Thymus (tissue), 11 donors: ENCODE data around the gene ERBB4. TPM values are rescaled to one million over a fixed set of nuclear protein-coding genes. Genes with fewer than 3 reads are reported as not detected.

Experiments used
- DNase-seq, 9 donors: peaks; one replicate each; pipeline ENCODE4 v3.0.0-alpha.2; 2013; ENCODE audit warnings: low spot score in 9 of 9, low read depth in 6 of 9, missing footprints in 1 of 9
- H3K27ac ChIP-seq, 2 donors: one replicate each; pipeline ENCODE4 v1.5.1; 2013; ENCODE audit warnings: control low read depth in 1 of 2, low read depth in 1 of 2, low read length in 1 of 2, mild to moderate bottlenecking in 1 of 2, moderate library complexity in 1 of 2
- H3K27me3 ChIP-seq, 2 donors: one replicate each; pipeline ENCODE4 v1.5.1; 2013; ENCODE audit warnings: low read length in 1 of 2; ENCODE audit not compliant: control insufficient read depth in 2 of 2, insufficient read depth in 1 of 2
- H3K36me3 ChIP-seq, 2 donors: one replicate each; pipeline ENCODE4 v1.5.1; 2013; ENCODE audit warnings: low read length in 1 of 2, mild to moderate bottlenecking in 1 of 2, moderate library complexity in 1 of 2; ENCODE audit not compliant: control insufficient read depth in 2 of 2, insufficient read depth in 2 of 2
- H3K4me1 ChIP-seq, 2 donors: one replicate each; pipeline ENCODE4 v1.5.1; 2013; ENCODE audit warnings: low read length in 2 of 2; ENCODE audit not compliant: control insufficient read depth in 2 of 2, insufficient read depth in 2 of 2
- H3K4me3 ChIP-seq, 2 donors: one replicate each; pipeline ENCODE4 v1.5.1; 2013; ENCODE audit warnings: low read length in 2 of 2, control low read depth in 1 of 2, mild to moderate bottlenecking in 1 of 2
- H3K9me3 ChIP-seq, 2 donors: one replicate each; pipeline ENCODE4 v1.5.1; 2013; ENCODE audit warnings: low read length in 1 of 2, mild to moderate bottlenecking in 1 of 2; ENCODE audit not compliant: control insufficient read depth in 2 of 2, insufficient read depth in 1 of 2
- WGBS: extraction: QIAGEN DNeasy Blood & Tissue Kit; methylation state at CpG from one replicate; pipeline ENCODE4 v1.1.7; 2013; 5-methylcytosine and 5-hydroxymethylcytosine counted together
- polyA plus RNA-seq: library from polyadenylated mRNA; stranded (reverse); fragments of 200-250 nt; gene quantifications from one replicate; pipeline ENCODE4 v1.2.3, GENCODE V29; 2013
- total RNA-seq: library from RNA; stranded (reverse); fragments of 120-200 nt; gene quantifications from one replicate; pipeline ENCODE4 v1.2.4, GENCODE V29; 2013
- donor health status: healthy.

Gene ERBB4
- total and polyA plus RNA-seq, 2 donors: 0.16 to 0.19 TPM

DNA sequence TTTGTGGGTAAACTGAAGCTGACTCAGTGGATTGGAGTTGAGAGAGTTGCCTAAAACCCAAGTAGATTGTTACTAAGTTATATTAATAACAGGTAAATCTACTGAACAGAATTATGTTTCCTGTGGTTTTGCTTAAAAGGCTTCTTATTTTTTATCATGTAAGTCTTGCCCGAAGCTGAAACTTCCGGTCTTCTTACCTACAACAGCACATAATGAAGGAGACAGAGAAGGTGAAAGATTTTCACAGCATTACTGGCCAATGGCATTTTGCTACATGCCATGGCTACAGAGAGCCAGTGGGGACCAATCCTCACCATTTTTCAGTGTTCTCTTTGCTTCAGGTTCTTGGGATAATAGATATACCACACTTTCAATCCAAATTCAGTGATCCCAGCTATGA lies 220.0 kb downstream of the ERBB4 start:
- Histone ChIP-seq H3K27me3 (no peaks in the 10 kb centered on the region), H3K4me1 (no peaks in the 10 kb centered on the region), H3K4me3 (no peak overlapping the region), H3K36me3 (no peaks in the 10 kb centered on the region), H3K9me3 (no peaks in the 10 kb centered on the region), H3K27ac (no peak overlapping the region)
- WGBS: 87% methylated on average over 2 of the region's 2 CpGs
- no peak for DNase-seq

- Histone ChIP-seq H3K27ac (no peak overlapping the region), H3K36me3 (no peaks in the 10 kb centered on the region), H3K9me3 (no peaks in the 10 kb centered on the region), H3K4me1 (no peaks in the 10 kb centered on the region), H3K27me3 (no peaks in the 10 kb centered on the region), H3K4me3 (no peak overlapping the region)
- no peak for DNase-seq
These were observed 223.9 kb downstream of the ERBB4 start for GRCh38 chr2:212314680-212315079.

DNA sequence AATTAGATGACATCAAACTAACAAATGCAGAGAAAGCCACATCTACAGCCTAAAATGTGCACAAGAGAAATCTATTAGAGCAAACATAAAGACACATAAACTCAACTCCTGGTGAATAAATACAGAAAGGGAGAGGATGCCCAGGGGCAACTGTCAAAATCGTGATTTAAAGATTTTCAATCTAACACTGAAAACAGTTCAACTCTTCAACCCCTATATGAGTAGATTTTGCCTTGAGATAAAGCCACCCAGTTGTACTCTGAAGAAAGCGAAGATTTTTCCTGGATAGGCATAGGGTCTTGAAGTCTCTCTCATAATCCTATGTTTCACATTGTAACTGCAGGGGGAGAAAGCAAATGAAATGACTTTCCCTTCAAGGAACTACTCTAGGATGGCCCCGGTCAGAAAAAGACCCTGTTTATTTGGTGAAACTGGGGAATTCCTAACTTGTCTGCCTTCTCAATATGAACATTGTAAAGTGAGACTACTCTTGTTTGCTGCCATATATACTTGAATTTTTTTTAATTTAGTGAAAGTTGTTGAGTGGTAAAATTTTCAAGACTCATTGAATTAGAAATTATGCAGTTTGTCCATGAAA lies 226.7 kb downstream of the ERBB4 start:
- 85% methylated on average over 3 of the region's 3 CpGs for WGBS
- Histone ChIP-seq H3K4me1 (no peaks in the 10 kb centered on the region), H3K9me3 (no peaks in the 10 kb centered on the region), H3K27ac (no peak overlapping the region), H3K36me3 (no peaks in the 10 kb centered on the region), H3K4me3 (no peak overlapping the region), H3K27me3 (no peaks in the 10 kb centered on the region)
- no peak for DNase-seq

- DNase-seq: no peak
- no peaks in the 10 kb centered on the region for H3K9me3 ChIP-seq
- no peaks in the 10 kb centered on the region for H3K4me1 ChIP-seq
- H3K36me3 ChIP-seq: no peaks in the 10 kb centered on the region
- H3K27me3 ChIP-seq: no peaks in the 10 kb centered on the region
- H3K4me3 ChIP-seq: no peak overlapping the region
- WGBS: 96% methylated on average over 2 of the region's 2 CpGs
- no peak overlapping the region for H3K27ac ChIP-seq
These were observed 238.7 kb downstream of the ERBB4 start for GRCh38 chr2:212299943-212300342.

GRCh38 chr2:212299333-212299732 lies 239.3 kb downstream of the ERBB4 start:
- no peak overlapping the region for H3K27ac ChIP-seq
- DNase-seq: no peak
- no peaks in the 10 kb centered on the region for H3K36me3 ChIP-seq
- no peaks in the 10 kb centered on the region for H3K9me3 ChIP-seq
- WGBS: 73% methylated on average over 3 of the region's 3 CpGs
- no peaks in the 10 kb centered on the region for H3K27me3 ChIP-seq
- H3K4me3 ChIP-seq: no peak overlapping the region
- no peaks in the 10 kb centered on the region for H3K4me1 ChIP-seq

DNA sequence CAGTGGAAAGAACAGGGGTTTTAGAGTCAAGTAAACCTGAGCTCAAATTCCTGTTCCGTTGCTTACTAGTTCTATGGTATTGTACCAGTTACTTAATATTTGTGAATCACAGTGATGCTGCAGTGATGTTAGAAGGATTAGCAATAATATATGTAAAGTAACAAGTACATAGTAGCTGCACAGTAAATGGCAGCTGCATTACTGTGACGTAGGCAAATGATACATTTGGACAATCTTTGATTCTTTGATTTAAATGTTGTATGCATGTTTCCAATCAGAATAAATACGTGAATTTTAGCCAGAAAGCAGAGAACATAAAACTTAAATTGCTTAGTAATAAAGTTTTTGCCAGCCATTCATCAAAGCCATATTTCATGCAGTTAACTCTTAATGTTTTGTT lies 243.0 kb downstream of the ERBB4 start:
- 84% methylated on average over 3 of the region's 3 CpGs for WGBS
- no peaks in the 10 kb centered on the region for H3K9me3 ChIP-seq
- H3K27me3 ChIP-seq: no peaks in the 10 kb centered on the region
- H3K4me3 ChIP-seq: no peak overlapping the region
- no peaks in the 10 kb centered on the region for H3K4me1 ChIP-seq
- no peak overlapping the region for H3K27ac ChIP-seq
- no peaks in the 10 kb centered on the region for H3K36me3 ChIP-seq
- no peak for DNase-seq

GRCh38 chr2:212294816-212295215 lies 243.8 kb downstream of the ERBB4 start:
- Histone ChIP-seq H3K4me3 (no peak overlapping the region), H3K36me3 (no peaks in the 10 kb centered on the region), H3K9me3 (no peaks in the 10 kb centered on the region), H3K27me3 (no peaks in the 10 kb centered on the region), H3K4me1 (no peaks in the 10 kb centered on the region), H3K27ac (no peak overlapping the region)
- DNase-seq: no peak
- 83% methylated on average over 2 of the region's 2 CpGs for WGBS

- Histone ChIP-seq H3K27ac (no peak overlapping the region), H3K36me3 (no peaks in the 10 kb centered on the region), H3K9me3 (no peaks in the 10 kb centered on the region), H3K27me3 (no peaks in the 10 kb centered on the region), H3K4me1 (no peaks in the 10 kb centered on the region), H3K4me3 (no peak overlapping the region)
- no peak for DNase-seq
These were observed 249.3 kb downstream of the ERBB4 start for GRCh38 chr2:212289301-212289700.

DNA sequence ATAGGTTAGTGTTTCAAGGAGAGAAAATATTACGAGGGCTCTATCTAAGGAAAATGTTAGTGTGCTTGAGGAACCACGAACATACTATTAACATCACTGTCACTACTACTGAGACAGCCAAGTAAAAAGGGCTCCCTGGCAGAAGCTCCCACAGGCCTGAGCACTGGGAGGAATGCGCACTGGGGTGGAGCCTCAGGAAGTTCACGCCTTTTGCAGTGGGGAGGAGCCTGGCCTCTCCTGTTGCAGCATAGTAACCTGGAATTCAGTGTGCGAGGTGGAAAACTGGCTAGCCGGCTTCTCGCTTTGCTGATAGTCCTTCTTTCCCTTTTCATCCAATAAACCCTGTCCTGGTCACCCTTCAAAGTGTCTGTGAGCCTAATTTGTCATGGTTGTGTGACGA lies 250.3 kb downstream of the ERBB4 start:
- Histone ChIP-seq H3K4me3 (no peak overlapping the region), H3K27ac (no peak overlapping the region), H3K4me1 (no peaks in the 10 kb centered on the region), H3K36me3 (no peaks in the 10 kb centered on the region), H3K9me3 (no peaks in the 10 kb centered on the region), H3K27me3 (no peaks in the 10 kb centered on the region)
- DNase-seq: no peak
- 96% methylated on average over 8 of the region's 8 CpGs for WGBS

DNA sequence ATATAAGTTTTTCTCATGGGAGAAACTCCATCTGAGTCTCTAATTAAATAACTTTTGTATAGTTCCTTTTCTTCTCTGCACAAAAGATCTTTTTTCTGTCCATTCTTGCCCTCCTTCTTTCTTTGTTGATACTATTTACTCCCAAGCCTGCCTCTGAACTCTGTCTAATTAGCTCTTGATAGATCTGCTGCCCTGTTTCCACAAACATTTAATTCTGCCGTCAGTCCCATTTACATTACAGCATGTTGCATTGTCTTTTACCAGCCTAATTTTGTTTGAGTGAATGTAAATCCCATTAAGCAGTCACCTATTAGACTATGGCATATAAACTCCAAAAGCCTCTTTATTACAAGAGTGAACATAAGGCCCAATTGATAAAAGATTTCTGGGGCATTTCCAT lies 254.4 kb downstream of the ERBB4 start:
- 59% methylated on average over 1 of the region's 1 CpG for WGBS

More for the DNA sequence above, 254.4 kb downstream of the ERBB4 start:
- Histone ChIP-seq H3K4me3 (no peak overlapping the region), H3K36me3 (no peaks in the 10 kb centered on the region), H3K27me3 (no peaks in the 10 kb centered on the region), H3K4me1 (no peaks in the 10 kb centered on the region), H3K27ac (no peak overlapping the region), H3K9me3 (no peaks in the 10 kb centered on the region)
- no peak for DNase-seq
